ENCODE measurements around the gene NR1H4.

DNA sequence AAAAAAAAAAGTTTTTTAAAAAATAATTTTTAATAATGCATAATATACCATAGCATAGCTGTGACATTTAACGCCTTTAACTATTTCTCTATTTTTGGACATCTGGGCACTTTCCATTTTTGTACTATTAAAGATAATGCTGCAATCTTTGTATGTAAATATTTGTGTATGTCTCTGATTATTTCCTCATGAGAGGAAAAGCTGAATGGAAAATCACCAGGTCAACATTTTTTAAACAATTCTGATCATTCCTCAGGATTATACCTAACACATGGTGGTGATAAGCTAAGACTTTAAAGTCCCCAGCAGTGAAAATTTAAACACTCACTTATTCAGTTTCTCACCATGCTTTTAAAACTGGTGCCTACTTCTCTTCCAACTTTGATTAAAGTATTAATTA, 31.3 kb upstream of the NR1H4 start:
- TF ChIP-seq RAD21 (IDR thresholded peaks at IDR 0.05), result peak in 1 of 2 donors; percentile 6
- TF ChIP-seq YY1 (IDR thresholded peaks at IDR 0.05), result no peak
- TF ChIP-seq, protein P1, sequence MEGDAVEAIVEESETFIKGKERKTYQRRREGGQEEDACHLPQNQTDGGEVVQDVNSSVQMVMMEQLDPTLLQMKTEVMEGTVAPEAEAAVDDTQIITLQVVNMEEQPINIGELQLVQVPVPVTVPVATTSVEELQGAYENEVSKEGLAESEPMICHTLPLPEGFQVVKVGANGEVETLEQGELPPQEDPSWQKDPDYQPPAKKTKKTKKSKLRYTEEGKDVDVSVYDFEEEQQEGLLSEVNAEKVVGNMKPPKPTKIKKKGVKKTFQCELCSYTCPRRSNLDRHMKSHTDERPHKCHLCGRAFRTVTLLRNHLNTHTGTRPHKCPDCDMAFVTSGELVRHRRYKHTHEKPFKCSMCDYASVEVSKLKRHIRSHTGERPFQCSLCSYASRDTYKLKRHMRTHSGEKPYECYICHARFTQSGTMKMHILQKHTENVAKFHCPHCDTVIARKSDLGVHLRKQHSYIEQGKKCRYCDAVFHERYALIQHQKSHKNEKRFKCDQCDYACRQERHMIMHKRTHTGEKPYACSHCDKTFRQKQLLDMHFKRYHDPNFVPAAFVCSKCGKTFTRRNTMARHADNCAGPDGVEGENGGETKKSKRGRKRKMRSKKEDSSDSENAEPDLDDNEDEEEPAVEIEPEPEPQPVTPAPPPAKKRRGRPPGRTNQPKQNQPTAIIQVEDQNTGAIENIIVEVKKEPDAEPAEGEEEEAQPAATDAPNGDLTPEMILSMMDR (IDR thresholded peaks at IDR 0.05; ENCODE audit: low read depth, low read length, missing input control), result no peak
- TF ChIP-seq, protein P2, sequence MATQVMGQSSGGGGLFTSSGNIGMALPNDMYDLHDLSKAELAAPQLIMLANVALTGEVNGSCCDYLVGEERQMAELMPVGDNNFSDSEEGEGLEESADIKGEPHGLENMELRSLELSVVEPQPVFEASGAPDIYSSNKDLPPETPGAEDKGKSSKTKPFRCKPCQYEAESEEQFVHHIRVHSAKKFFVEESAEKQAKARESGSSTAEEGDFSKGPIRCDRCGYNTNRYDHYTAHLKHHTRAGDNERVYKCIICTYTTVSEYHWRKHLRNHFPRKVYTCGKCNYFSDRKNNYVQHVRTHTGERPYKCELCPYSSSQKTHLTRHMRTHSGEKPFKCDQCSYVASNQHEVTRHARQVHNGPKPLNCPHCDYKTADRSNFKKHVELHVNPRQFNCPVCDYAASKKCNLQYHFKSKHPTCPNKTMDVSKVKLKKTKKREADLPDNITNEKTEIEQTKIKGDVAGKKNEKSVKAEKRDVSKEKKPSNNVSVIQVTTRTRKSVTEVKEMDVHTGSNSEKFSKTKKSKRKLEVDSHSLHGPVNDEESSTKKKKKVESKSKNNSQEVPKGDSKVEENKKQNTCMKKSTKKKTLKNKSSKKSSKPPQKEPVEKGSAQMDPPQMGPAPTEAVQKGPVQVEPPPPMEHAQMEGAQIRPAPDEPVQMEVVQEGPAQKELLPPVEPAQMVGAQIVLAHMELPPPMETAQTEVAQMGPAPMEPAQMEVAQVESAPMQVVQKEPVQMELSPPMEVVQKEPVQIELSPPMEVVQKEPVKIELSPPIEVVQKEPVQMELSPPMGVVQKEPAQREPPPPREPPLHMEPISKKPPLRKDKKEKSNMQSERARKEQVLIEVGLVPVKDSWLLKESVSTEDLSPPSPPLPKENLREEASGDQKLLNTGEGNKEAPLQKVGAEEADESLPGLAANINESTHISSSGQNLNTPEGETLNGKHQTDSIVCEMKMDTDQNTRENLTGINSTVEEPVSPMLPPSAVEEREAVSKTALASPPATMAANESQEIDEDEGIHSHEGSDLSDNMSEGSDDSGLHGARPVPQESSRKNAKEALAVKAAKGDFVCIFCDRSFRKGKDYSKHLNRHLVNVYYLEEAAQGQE (IDR thresholded peaks at IDR 0.05), result no peak
- TF ChIP-seq TAF1 (conservative IDR thresholded peaks at IDR 0.05), result no peak
- TF ChIP-seq, protein P3, sequence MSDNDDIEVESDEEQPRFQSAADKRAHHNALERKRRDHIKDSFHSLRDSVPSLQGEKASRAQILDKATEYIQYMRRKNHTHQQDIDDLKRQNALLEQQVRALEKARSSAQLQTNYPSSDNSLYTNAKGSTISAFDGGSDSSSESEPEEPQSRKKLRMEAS (IDR thresholded peaks at IDR 0.05), result peak; percentile 47
